ENCODE results near the gene ACAN. TPM values are rescaled to one million over a fixed set of nuclear protein-coding genes. Genes with fewer than 3 reads are reported as not detected.

ACAN gene
- total and polyA plus RNA-seq, 2 of the 8 experiments (the other 6 are each of a cell fraction or from before 2014, with no cell fraction given), result 0.71 to 0.73 TPM

- TF ChIP-seq KDM4A (IDR thresholded peaks at IDR 0.05; ENCODE audit: low read depth, low read length, severe bottlenecking) (peak; percentile 52), SAP30 (IDR thresholded peaks at IDR 0.05; ENCODE audit: insufficient read depth, insufficient replicate concordance, low read length) (no peak), KDM1A (IDR thresholded peaks at IDR 0.05; ENCODE audit: borderline replicate concordance, low read length) (no peak), CHD2 (IDR thresholded peaks at IDR 0.05; ENCODE audit: low read length) (no peak), SP2 (IDR thresholded peaks at IDR 0.05; ENCODE audit: low read length) (no peak), CTCF (IDR thresholded peaks at IDR 0.05; ENCODE audit: control extremely low read depth in 1 of 3, insufficient read depth in 1 of 3, low read depth in 1 of 3, low read length in 3 of 3) (no peak), E2F6 (IDR thresholded peaks at IDR 0.05) (peak; percentile 84), POU5F1 (IDR thresholded peaks at IDR 0.05; ENCODE audit: low read depth, low read length) (no peak), KDM5A (IDR thresholded peaks at IDR 0.05; ENCODE audit: low read length) (no peak), CHD1 (IDR thresholded peaks at IDR 0.05; ENCODE audit: low read depth, low read length) (no peak), SUZ12 (IDR thresholded peaks at IDR 0.05; ENCODE audit: low read length) (no peak), TCF12 (IDR thresholded peaks at IDR 0.05; ENCODE audit: low read depth, low read length) (no peak), BRCA1 (IDR thresholded peaks at IDR 0.05; ENCODE audit: low read depth, low read length) (no peak), SIX5 (IDR thresholded peaks at IDR 0.05; ENCODE audit: low read depth, low read length) (no peak)
Measured at GRCh38 chr15:88894819-88895767, 91.9 kb downstream of the ACAN start, which contains the start of gene HAPLN3 (continued).
